ENCODE data around the gene ASIC4.

ASIC4 gene, protein sequence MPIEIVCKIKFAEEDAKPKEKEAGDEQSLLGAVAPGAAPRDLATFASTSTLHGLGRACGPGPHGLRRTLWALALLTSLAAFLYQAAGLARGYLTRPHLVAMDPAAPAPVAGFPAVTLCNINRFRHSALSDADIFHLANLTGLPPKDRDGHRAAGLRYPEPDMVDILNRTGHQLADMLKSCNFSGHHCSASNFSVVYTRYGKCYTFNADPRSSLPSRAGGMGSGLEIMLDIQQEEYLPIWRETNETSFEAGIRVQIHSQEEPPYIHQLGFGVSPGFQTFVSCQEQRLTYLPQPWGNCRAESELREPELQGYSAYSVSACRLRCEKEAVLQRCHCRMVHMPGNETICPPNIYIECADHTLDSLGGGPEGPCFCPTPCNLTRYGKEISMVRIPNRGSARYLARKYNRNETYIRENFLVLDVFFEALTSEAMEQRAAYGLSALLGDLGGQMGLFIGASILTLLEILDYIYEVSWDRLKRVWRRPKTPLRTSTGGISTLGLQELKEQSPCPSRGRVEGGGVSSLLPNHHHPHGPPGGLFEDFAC

DNA sequence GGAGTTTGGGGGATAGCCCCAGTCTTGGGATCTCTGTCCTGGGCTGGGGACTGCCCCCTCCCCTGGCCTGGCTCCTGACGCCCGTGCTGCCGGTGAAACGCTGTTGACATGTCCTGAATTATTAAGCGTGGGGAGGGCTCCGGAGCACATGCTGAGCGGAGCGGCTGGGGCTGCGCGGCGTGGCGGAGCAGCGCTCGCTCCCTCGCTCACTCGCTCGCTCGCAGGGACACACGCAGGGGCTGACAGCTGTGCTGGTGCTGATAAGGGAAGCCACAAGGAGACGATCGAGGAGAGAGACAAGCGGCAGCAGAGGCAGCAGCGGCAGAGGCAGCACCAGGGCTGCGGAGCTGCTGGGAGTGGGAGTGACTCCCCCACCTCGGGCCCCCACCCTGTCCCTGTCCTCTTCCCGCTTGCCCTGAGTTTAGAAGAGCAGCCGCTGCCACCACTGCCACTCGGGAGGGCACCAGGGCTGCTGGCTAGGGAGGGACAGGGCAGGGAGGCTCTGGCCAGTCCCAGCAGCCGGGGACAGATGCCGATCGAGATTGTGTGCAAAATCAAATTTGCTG is at the start of gene ASIC4:
TSS of gene ASIC4 (plus strand) at position 287 of the 566 bp plus-strand sequence. CDS start at position 530, 243 bp downstream.
- Histone ChIP-seq H3K36me3 (ENCODE audit: control insufficient read depth in 1 of 2, insufficient read depth in 2 of 2, low read length in 2 of 2) (no peaks in the 10 kb centered on the region), H3K27ac (ENCODE audit: low read depth, low read length) (no peak within 1 kb of the TSS), H3K9me3 (ENCODE audit: control insufficient read depth in 1 of 2, low read length in 2 of 2) (no peaks in the 10 kb centered on the region), H3K4me1 (ENCODE audit: control insufficient read depth in 1 of 2, insufficient read depth in 2 of 2, low read length in 2 of 2) (peaks cover 5 to 10% of the 10 kb centered on the region in 2 donors), H3K27me3 (ENCODE audit: control insufficient read depth in 1 of 2, insufficient read depth in 2 of 2, low read length in 2 of 2) (peaks cover 58 to 69% of the 10 kb centered on the region in 2 donors), H3K4me3 (ENCODE audit: low read depth in 1 of 2, low read length in 2 of 2) (no peak within 1 kb of the TSS), H3K9ac (ENCODE audit: low read depth in 1 of 2, low read length in 2 of 2) (no peak within 1 kb of the TSS)

DNA sequence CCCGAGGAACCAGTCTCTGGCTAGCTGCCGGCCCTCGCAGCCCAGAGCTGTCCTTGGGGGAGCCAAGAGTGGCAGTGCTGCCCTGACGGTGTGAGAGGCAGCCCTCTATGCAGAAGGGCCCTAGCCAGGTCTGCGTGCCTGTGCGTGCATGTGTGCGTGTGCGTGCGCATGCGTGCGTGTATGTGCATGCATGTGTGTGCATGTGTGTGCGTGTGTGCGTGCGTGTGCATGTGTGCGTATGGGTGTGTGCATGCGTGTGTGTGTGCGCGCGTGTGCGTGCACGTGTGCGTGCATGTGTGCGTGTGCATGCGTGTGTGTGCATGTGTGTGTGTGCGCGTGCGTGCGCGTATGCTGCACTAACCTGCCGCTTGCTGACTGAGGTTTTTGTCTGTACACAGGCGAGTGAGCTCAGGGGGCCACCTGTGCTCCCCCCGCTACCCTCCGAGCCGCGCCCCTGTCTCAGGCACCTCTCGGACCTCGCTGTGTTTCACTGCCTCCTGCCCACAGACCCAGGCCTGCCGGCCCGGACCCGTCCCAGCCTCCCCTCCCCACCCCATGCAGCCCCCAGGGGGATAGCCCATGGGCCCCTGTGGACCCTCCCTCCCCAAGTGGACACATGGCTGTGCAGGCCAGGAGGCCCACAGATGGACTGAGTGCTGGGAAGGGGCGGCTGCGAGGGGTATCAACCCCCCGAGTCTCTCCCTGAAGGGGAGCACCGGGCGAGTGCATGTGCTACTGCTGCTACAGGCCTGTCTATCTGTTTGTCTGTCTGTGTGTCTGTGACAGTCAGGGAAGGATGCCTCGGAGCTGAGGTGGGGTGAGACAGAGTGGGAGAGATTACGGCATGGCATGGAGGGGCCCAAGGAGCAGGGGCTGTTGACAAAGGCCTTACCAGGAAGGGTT is 48.4 kb upstream of the ASIC4 start:
- Histone ChIP-seq H3K27me3 (ENCODE audit: control insufficient read depth in 1 of 2, insufficient read depth in 2 of 2, low read length in 2 of 2) (no peaks in the 10 kb centered on the region), H3K9me3 (ENCODE audit: control insufficient read depth in 1 of 2, low read length in 2 of 2) (no peaks in the 10 kb centered on the region), H3K4me1 (ENCODE audit: control insufficient read depth in 1 of 2, insufficient read depth in 2 of 2, low read length in 2 of 2) (no peaks in the 10 kb centered on the region), H3K27ac (ENCODE audit: low read depth, low read length) (no peak overlapping the region), H3K4me3 (ENCODE audit: low read depth in 1 of 2, low read length in 2 of 2) (no peak overlapping the region), H3K36me3 (ENCODE audit: control insufficient read depth in 1 of 2, insufficient read depth in 2 of 2, low read length in 2 of 2) (no peaks in the 10 kb centered on the region), H3K9ac (ENCODE audit: low read depth in 1 of 2, low read length in 2 of 2) (no peak overlapping the region)

DNA sequence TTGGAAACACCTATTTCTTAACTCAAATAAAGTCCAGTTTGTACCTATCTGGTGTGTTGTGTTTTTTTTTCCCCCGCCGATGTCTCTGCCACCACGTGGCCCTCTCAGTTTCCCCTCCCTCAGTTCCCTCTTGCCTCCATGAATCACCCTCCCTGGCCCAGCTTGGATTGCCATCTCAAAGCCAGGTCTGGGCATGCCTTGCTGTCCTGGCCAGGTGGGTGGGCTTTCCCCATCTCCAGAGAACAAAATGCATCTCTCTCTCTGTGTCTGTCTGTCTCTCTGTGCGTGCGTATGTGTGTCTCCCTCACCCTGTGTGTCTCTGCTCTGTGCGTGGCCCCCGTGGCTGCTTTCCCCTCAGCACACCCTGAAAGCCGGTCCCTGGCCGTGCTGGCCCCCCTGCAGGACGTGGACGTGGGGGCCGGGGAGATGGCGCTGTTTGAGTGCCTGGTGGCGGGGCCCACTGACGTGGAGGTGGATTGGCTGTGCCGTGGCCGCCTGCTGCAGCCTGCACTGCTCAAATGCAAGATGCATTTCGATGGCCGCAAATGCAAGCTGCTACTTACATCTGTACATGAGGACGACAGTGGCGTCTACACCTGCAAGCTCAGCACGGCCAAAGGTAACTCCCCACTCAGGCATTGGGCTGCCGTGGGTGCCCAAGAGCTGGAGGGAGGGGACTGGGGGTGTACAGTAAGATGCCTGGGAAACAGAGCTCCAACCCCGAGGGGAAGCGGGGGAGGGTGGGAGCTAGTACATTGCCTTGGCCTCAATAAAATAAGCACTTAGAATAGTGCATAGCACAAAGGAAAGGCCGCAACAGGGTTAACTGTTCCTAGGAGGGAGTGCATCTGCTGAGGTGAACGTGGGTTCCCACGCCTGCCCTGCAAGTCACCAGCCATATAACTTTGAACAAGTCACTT is 47.2 kb upstream of the ASIC4 start:
- H3K4me3 ChIP-seq (ENCODE audit: low read depth in 1 of 2, low read length in 2 of 2), result no peak overlapping the region
- H3K9ac ChIP-seq (ENCODE audit: low read depth in 1 of 2, low read length in 2 of 2), result no peak overlapping the region
- H3K27me3 ChIP-seq (ENCODE audit: control insufficient read depth in 1 of 2, insufficient read depth in 2 of 2, low read length in 2 of 2), result no peaks in the 10 kb centered on the region
- H3K9me3 ChIP-seq (ENCODE audit: control insufficient read depth in 1 of 2, low read length in 2 of 2), result no peaks in the 10 kb centered on the region
- no peaks in the 10 kb centered on the region for H3K36me3 ChIP-seq (ENCODE audit: control insufficient read depth in 1 of 2, insufficient read depth in 2 of 2, low read length in 2 of 2)
- H3K27ac ChIP-seq (ENCODE audit: low read depth, low read length), result no peak overlapping the region
- H3K4me1 ChIP-seq (ENCODE audit: control insufficient read depth in 1 of 2, insufficient read depth in 2 of 2, low read length in 2 of 2), result no peaks in the 10 kb centered on the region

DNA sequence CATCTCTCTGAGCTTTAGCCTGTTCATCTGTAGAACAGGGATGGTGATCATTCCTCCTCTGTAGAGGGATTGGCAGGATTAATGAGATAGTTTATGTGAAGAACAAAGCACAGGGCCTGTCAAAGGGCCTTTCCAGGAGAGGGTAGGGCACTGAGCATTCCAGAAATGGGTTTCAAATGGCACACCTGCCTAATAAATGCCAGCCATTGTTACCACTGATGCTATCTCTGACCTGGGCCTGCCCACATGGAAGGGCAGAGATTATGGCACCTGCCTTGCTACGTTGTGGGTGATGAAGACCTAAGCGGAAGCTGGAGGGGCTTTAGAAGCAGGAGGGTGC is 46.6 kb upstream of the ASIC4 start:
- Histone ChIP-seq H3K4me1 (ENCODE audit: control insufficient read depth in 1 of 2, insufficient read depth in 2 of 2, low read length in 2 of 2) (no peaks in the 10 kb centered on the region), H3K4me3 (ENCODE audit: low read depth in 1 of 2, low read length in 2 of 2) (no peak overlapping the region), H3K9ac (ENCODE audit: low read depth in 1 of 2, low read length in 2 of 2) (no peak overlapping the region), H3K27ac (ENCODE audit: low read depth, low read length) (no peak overlapping the region), H3K27me3 (ENCODE audit: control insufficient read depth in 1 of 2, insufficient read depth in 2 of 2, low read length in 2 of 2) (no peaks in the 10 kb centered on the region), H3K9me3 (ENCODE audit: control insufficient read depth in 1 of 2, low read length in 2 of 2) (no peaks in the 10 kb centered on the region), H3K36me3 (ENCODE audit: control insufficient read depth in 1 of 2, insufficient read depth in 2 of 2, low read length in 2 of 2) (no peaks in the 10 kb centered on the region)

DNA sequence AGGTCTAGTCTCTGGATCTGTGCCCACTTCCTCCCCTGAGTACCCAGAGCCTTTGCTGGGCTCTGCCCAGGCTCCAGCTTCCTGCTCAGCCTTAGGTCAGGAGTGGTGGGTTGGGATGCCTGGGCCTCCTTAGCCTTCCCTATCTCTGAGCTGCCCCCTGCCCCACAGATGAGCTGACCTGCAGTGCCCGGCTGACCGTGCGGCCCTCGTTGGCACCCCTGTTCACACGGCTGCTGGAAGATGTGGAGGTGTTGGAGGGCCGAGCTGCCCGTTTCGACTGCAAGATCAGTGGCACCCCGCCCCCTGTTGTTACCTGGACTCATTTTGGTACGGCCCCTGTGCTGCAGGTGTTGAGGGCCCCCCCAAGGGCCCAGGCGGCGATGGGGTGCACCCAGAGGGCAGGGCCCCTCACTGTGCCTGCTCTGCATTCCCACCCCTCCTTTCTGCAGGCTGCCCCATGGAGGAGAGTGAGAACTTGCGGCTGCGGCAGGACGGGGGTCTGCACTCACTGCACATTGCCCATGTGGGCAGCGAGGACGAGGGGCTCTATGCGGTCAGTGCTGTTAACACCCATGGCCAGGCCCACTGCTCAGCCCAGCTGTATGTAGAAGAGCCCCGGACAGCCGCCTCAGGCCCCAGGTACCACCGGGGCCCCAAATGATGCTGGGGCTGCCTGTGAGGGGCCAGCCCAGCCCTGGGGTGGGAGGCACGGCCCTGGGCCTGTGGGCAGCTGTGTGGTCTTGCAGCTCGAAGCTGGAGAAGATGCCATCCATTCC is 45.7 kb upstream of the ASIC4 start:
- H3K36me3 ChIP-seq (ENCODE audit: control insufficient read depth in 1 of 2, insufficient read depth in 2 of 2, low read length in 2 of 2), result no peaks in the 10 kb centered on the region
- H3K4me1 ChIP-seq (ENCODE audit: control insufficient read depth in 1 of 2, insufficient read depth in 2 of 2, low read length in 2 of 2), result no peaks in the 10 kb centered on the region
- H3K27me3 ChIP-seq (ENCODE audit: control insufficient read depth in 1 of 2, insufficient read depth in 2 of 2, low read length in 2 of 2), result no peaks in the 10 kb centered on the region
- H3K4me3 ChIP-seq (ENCODE audit: low read depth in 1 of 2, low read length in 2 of 2), result no peak overlapping the region
- no peak overlapping the region for H3K27ac ChIP-seq (ENCODE audit: low read depth, low read length)
- no peak overlapping the region for H3K9ac ChIP-seq (ENCODE audit: low read depth in 1 of 2, low read length in 2 of 2)
- no peaks in the 10 kb centered on the region for H3K9me3 ChIP-seq (ENCODE audit: control insufficient read depth in 1 of 2, low read length in 2 of 2)

DNA sequence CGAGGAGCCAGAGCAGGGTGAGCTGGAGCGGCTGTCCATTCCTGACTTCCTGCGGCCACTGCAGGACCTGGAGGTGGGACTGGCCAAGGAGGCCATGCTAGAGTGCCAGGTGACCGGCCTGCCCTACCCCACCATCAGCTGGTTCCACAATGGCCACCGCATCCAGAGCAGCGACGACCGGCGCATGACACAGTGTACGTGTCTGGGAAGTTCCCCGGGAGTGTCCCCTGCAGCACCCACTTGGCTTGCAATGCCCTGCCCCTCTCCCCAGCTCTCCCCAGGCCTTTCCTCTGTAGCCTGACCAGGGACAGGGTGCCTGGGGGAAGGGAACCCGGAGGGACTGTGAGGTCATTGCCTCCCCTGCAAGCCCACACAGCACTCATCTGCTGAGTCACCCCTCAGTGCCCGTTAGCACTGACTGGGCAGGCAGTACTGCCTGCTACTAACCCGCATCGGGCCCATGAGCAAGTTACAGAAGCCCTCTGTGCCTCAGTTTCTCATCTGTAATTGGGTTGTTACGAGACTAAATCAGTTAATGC is 45.0 kb upstream of the ASIC4 start:
- H3K9ac ChIP-seq (ENCODE audit: low read depth in 1 of 2, low read length in 2 of 2), result no peak overlapping the region
- H3K4me1 ChIP-seq (ENCODE audit: control insufficient read depth in 1 of 2, insufficient read depth in 2 of 2, low read length in 2 of 2), result no peaks in the 10 kb centered on the region
- H3K27me3 ChIP-seq (ENCODE audit: control insufficient read depth in 1 of 2, insufficient read depth in 2 of 2, low read length in 2 of 2), result no peaks in the 10 kb centered on the region
- no peak overlapping the region for H3K4me3 ChIP-seq (ENCODE audit: low read depth in 1 of 2, low read length in 2 of 2)
- H3K9me3 ChIP-seq (ENCODE audit: control insufficient read depth in 1 of 2, low read length in 2 of 2), result no peaks in the 10 kb centered on the region
- no peaks in the 10 kb centered on the region for H3K36me3 ChIP-seq (ENCODE audit: control insufficient read depth in 1 of 2, insufficient read depth in 2 of 2, low read length in 2 of 2)
- H3K27ac ChIP-seq (ENCODE audit: low read depth, low read length), result no peak overlapping the region

DNA sequence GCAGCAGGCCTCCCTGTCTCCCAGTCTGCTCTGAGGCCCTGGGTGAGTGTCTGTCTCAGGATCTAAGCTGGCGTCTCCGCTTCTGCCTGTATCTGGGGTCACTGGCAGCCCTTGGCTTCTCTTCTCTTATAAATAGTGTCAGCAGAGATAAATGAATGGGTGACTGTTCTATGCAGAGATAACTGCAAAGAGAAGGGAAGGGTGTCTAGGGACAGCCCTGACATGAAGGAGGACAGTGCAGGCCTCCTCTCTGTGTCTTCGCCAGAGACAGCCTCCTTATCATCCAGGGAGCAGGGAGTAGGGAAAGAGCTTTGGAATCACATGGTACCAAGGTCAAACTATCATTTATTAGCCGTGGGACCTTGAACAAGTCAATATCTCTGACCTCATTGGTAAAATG is 43.9 kb upstream of the ASIC4 start:
- no peaks in the 10 kb centered on the region for H3K36me3 ChIP-seq (ENCODE audit: control insufficient read depth in 1 of 2, insufficient read depth in 2 of 2, low read length in 2 of 2)
- no peak overlapping the region for H3K9ac ChIP-seq (ENCODE audit: low read depth in 1 of 2, low read length in 2 of 2)
- no peaks in the 10 kb centered on the region for H3K4me1 ChIP-seq (ENCODE audit: control insufficient read depth in 1 of 2, insufficient read depth in 2 of 2, low read length in 2 of 2)
- no peak overlapping the region for H3K4me3 ChIP-seq (ENCODE audit: low read depth in 1 of 2, low read length in 2 of 2)
- H3K27me3 ChIP-seq (ENCODE audit: control insufficient read depth in 1 of 2, insufficient read depth in 2 of 2, low read length in 2 of 2), result no peaks in the 10 kb centered on the region
- no peaks in the 10 kb centered on the region for H3K9me3 ChIP-seq (ENCODE audit: control insufficient read depth in 1 of 2, low read length in 2 of 2)
- no peak overlapping the region for H3K27ac ChIP-seq (ENCODE audit: low read depth, low read length)

DNA sequence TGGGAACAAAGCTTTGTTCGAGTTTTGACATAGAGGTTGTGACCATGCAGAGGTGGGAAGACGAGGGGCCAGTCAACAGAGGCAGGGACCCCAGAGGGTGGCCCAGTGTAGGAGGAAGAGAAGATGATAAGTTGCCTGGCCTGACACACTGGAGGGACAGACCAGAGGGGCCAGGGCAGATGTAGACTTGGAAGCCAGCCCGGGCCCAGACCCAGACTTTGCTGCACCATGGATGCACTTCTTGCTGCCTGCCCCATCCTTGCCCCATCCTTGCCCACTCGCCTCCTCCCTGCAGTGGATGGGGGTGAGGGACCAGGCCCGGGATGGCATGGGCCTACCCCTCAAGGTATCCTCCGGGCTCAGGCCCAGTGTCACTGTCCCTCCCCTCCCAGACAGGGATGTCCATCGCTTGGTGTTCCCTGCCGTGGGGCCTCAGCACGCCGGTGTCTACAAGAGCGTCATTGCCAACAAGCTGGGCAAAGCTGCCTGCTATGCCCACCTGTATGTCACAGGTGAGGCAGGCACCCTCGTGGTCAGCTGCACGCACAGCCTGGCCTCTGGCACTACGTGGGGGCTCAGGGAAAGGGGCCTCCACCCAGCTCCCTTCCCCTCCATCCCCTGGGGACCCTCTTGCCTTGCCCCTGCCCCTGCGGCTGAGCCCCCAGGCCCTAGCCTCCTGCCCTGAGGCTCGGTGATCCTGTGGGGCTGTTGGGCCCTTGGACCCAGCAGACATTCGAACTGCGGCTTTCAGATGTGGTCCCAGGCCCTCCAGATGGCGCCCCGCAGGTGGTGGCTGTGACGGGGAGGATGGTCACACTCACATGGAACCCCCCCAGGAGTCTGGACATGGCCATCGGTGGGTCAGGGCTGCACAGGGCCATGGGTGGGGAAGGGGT is 42.6 kb upstream of the ASIC4 start:
- no peaks in the 10 kb centered on the region for H3K27me3 ChIP-seq (ENCODE audit: control insufficient read depth in 1 of 2, insufficient read depth in 2 of 2, low read length in 2 of 2)
- H3K9ac ChIP-seq (ENCODE audit: low read depth in 1 of 2, low read length in 2 of 2), result no peak overlapping the region
- no peaks in the 10 kb centered on the region for H3K4me1 ChIP-seq (ENCODE audit: control insufficient read depth in 1 of 2, insufficient read depth in 2 of 2, low read length in 2 of 2)
- H3K27ac ChIP-seq (ENCODE audit: low read depth, low read length), result no peak overlapping the region
- H3K9me3 ChIP-seq (ENCODE audit: control insufficient read depth in 1 of 2, low read length in 2 of 2), result no peaks in the 10 kb centered on the region
- H3K36me3 ChIP-seq (ENCODE audit: control insufficient read depth in 1 of 2, insufficient read depth in 2 of 2, low read length in 2 of 2), result no peaks in the 10 kb centered on the region
- no peak overlapping the region for H3K4me3 ChIP-seq (ENCODE audit: low read depth in 1 of 2, low read length in 2 of 2)

Data from duodenal mucosa (tissue), 2 donors.